NCI-H2196 treated with DMSO at 0.1 percent for 48 hours (cell line): Measurements from ENCODE around the gene P2RX6.
"Not testable (repeated sequence)": the region's sequence is repeated elsewhere in the genome, so short reads cannot be mapped to it uniquely, and the experiment has no call there.

ENCODE experiments used
- DNase-seq: peaks from one replicate; lab custom pipeline; 2025; ENCODE audit not compliant: unreplicated experiment; lab: John Stamatoyannopoulos, UW

The P2RX6 gene

GRCh38 chr22:21051145-21051830 is 36.3 kb downstream of the P2RX6 start:
- DNase-seq, result no peak

GRCh38 chr22:21051831-21052400 is 37.0 kb downstream of the P2RX6 start:
- no peak for DNase-seq

DNA sequence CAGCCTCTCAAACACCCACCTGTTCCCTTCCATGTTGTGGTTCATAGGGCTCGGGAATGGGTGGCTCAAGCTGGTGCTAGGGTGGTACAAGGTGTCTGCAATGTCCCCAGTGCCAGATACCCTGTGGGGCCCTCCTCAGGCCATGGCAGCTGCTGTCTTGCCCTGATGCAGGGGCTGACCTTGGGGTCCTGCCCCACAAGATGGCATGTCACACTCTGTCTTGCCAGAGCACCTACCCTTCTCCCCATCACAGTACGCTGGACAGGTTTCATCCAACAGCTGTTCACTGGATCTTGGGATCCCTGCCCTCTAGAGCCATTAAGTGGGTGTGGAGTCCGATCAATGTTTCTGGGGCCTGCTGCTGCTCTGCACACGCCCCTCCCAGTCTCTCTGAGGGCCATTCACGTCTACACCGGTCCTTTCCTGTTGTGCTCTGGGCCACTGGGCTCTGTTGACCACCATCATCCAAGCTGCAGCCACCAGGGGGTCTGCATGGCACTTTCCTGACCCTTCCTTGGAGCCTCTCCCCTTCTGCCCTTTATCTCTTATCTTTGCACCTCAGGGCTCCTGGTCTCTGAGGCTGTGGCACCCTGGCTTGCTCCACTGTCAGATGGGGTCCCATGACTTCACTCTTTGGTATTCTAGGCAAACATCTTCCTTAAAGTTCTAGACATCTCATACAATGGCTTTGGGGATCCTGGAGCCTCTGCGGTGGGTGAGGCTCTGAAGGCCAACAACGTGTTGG is 37.9 kb downstream of the P2RX6 start:
- DNase-seq, result no peak

DNA sequence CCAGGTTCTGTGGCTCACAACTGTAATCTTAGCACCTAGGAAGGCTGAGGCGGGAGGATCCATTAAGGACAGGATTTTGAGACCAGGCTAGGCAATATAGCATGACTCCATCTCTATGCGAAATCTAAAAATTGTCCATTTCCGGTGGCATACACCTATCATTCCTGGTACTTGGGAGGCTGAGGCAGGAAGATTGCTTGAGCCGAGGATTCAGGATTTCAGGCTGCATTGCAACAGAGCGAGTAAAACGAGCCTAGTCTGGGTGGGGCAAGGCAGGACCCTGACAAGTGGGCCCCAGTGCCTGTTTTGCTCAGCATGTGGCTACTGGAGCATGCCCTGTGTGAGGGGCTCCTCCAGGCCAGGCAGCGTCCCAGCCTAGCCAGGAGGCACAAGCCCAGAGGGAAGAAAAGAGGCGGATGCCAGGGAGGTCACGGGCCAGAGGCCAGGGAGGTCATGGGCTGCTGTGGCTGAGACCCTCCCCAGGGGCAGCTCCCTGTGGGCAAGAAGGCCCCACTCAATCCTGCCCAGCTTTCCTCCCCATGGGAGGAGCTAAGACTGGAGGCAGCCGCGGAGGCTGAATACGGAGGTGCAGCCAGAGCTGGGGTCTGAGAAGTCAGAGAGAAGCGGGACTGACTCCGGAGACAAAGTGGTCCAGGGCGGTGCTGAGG is 39.2 kb downstream of the P2RX6 start:
- DNase-seq, result no peak

DNA sequence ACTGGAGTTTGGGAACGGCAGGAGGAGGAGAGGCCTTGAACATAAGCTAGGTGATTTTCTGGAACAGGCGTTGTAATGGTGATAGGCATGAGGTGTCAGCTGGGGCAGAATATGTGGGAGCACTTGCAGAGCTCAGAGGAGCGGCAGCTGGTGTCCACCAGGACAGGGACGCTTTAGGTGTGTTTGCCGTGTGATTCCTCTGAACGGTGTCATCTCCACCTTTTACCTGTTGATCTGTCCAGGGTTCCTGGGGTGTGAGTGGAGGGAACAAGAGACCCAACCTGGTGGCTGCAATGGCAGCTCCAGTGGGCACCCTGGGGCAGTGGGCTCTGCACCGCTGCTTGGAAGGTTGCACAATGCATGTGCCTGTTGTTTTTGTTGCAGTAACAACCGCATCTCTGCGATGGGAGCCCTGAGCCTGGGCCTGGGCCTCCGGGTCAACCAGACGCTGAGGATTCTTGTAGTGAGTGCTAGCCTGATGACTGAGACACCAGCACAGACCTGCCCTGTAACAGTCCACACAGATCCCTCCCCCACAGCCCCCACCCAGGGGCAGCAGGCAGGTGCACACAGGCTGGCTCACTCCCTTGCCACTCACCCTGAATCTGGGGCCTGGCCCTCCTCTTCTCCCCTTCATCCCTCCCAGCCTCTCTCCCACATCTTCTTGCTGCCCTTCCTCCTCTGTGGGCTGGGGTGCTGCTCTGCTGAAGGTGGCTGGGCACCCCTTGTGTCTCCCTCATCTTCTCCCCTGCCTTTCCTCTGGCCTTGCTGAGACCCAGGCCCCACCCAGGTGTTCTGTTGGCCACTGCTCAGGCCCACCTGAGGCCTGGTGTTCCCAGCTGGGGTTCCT is 40.0 kb downstream of the P2RX6 start:
- no peak for DNase-seq

DNA sequence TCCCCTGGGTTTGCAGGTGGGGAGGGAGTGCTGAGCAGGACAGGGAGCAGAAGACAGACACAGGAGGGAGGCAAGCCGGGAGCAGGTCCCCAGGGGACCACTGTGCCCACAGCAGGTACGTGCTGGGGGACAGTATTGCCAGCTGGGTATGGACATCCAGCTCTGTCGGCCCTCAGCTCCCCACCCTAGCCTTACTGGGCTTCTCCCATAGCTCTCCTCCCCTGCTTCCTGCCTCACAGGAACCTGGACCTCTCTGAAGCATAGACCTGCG is 40.5 kb downstream of the P2RX6 start:
- no peak for DNase-seq

- DNase-seq, result no peak
Measured at GRCh38 chr22:21055880-21056319, 40.9 kb downstream of the P2RX6 start.

GRCh38 chr22:21060363-21060762 is 45.4 kb downstream of the P2RX6 start:
- DNase-seq, result not testable (repeated sequence)

DNA sequence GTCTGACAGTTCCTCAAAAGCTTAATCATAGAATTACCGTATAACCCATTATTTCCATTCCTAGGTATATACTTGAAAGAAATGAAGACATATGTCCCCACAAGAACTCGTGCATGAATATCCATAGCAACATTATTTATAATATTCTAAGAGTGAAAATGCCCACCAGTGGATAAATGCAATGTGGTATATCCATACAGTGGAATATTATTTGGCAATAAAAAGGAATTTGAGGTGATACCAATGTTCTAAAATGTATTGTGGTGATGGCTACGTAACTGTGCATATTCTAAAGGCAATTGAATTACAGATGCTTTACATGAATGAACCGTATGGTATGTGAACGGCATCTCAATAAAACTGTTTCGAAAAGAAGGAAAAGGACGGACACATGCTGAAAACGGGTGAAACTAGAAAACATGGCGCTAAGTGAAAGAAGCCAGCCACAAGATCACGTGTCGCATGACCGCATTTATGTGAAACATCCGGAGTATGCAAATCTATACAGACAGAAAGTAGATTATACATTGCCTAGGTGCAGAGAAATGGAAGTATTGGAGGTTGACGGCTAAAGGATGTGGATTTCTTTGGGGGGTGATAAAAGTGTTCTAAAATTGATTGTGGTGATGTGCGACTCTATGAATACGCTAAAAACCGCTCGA is 46.8 kb downstream of the P2RX6 start:
- DNase-seq, result not testable (repeated sequence)

DNA sequence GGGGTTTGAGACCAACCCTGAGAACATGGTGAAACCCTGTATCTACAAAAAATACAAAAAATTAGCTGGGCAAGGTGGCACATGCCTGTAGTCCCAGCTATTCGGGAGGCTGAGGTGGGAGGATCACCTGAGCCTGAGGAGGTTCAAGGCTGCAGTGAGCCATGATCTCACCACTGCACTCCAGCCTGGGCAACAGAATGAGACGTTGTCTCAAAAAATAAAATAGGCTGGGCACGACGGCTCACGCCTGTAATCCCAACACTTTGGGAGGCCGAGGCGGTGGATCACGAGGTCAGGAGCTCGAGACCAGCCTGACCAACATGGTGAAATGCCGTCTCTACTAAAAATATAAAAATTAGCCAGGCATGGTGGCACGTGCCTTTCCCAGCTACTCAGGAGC is 49.5 kb downstream of the P2RX6 start:
- not testable (repeated sequence) for DNase-seq

- no peak for DNase-seq
Measured at GRCh38 chr22:21064917-21065864, 50.2 kb downstream of the P2RX6 start.

DNA sequence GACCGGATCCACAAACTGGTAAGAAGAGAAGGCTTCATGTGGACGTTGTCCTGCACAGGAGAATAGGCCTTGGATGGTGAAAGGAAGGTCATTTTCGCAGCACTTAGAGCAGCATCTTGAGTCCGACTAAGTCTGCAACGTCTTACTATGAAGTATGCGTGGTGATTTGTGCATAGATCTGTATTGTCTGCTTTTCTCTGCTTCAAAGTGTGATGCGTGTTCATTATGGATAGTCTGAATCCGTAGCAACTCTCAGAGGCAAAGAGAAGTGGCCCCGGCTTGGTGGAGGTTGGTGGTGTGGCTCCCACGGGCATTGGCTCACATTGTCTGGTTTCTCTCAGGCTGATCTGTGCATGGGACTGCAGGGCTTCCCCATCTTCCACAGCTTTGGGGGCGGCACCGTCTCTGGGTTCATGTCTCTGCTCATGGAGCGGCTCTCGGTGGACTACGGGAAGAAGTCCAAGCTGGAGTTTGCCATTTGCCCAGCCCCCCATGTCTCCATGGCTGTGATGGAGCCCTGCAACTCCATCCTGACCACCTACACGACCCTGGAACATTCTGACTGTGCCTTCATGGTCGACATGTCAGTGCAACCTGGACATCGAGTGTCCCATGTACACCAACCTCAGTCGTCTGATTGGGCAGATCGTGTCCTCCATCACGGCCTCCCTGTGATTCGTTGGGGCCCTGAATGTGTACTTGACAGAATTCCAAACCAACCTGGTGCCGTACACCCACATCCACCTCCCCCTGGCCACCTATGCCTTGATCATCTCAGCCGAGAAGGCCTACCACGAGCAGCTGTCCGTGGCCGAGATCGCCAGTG is 52.3 kb downstream of the P2RX6 start:
- DNase-seq, result no peak

DNA sequence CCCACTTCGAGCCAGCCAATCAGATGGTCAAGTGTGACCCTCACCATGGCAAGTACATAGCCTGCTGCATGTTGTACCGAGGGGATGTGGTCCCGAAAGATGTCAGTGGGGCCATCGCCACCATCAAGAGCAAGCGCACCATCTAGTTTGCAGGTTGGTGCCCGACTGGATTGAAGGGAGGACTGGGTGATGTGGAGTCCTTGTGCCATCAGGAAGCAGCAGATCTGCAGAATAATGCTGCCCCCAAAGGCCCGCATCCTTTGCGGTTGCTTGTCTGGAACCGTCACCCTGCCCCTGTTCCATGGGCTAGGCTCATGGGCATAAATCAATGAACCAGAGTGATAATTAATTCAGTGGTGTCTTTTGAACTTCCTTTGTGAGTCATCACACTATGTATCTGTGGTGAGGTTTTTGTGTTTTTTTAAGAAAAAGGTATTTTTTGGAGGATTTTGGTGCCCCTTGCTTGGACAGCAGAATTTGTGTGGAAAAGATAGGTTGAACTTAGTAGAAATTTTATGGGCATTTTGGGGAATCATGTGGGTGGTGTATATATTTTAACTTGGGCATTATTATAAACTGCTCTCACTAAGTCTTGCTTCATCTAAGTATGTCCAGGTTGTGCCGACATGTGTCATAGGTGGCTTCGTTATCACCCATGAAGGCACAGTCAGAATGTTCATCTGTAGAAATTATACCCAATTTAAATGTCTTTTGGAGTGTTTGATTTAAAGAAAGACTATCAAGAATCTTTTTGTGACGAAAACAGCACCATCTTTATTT is 53.1 kb downstream of the P2RX6 start:
- DNase-seq, result no peak

- DNase-seq, result no peak
Measured at GRCh38 chr22:21068681-21069276, 53.8 kb downstream of the P2RX6 start.

- no peak for DNase-seq
Measured at GRCh38 chr22:21069375-21069774, 54.4 kb downstream of the P2RX6 start.

DNA sequence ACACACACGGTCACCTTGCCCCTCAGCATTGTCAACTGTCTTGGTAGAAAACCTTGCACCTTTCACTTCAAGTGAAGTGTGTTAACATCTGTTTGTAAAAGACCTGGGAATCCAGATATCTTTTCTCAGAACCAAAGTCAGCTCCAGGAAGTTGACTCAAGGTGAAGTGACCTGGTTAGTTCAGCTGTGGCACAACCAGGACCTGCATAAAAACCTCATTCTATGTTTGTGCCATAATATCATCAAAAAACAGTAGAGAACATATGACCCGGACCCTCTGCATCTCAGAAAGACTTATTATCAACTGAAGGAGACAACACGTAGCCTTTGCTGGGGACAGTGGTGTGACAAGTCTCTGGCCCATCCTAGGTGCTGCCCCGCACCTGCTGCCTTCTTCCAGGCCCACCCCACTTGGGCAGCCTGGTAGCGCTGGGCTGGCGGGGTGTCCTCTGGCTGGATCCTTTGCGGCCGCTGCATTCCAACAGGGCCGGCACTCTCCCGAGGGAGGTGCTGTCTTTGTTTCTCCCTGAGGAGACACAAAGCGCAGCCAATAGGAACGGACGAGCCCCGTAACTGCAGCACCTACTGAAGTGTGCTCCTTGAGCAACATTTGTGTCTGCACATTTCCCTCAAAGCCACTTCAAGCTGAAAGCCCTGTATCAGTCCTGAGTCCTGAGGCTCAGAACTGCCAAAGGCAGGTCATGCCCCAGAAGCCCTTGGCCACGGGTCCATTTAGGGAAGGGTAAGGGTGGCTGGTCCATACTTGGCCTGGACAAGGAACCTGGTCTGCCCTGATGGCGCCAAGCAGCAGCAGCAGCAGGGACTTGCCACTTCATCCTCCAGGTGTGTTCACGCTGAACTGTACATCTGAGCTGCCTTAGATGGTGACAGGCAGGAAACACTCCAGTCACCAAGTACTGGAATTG is 56.0 kb downstream of the P2RX6 start:
- no peak for DNase-seq
